ENCODE measurements around the gene SIK2.

SIK2 gene

DNA sequence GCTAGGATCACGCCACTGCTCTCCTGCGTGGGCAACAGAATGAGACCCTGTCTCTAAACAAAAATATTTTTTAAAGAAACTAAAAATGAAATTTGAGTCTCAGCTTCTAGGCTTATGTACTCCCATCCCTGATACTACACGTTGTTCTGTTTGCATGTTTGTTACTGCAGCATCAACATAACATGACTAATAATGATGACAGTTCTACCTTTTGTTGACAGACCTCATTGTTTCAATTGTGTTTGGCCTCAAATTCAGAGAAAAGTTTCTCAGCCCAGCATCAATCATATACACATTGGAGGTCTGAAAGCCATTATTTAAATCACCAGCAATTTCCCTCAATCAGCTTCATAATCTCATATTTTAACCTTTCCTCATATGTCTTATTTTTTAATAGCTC is 40.9 kb upstream of the SIK2 start:
- no peak for DNase-seq (ENCODE audit: low read depth)
- TF ChIP-seq, protein P1, sequence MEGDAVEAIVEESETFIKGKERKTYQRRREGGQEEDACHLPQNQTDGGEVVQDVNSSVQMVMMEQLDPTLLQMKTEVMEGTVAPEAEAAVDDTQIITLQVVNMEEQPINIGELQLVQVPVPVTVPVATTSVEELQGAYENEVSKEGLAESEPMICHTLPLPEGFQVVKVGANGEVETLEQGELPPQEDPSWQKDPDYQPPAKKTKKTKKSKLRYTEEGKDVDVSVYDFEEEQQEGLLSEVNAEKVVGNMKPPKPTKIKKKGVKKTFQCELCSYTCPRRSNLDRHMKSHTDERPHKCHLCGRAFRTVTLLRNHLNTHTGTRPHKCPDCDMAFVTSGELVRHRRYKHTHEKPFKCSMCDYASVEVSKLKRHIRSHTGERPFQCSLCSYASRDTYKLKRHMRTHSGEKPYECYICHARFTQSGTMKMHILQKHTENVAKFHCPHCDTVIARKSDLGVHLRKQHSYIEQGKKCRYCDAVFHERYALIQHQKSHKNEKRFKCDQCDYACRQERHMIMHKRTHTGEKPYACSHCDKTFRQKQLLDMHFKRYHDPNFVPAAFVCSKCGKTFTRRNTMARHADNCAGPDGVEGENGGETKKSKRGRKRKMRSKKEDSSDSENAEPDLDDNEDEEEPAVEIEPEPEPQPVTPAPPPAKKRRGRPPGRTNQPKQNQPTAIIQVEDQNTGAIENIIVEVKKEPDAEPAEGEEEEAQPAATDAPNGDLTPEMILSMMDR (conservative IDR thresholded peaks at IDR 0.05; ENCODE audit: low read depth, low read length), result no peak
- no peak overlapping the region for H3K4me3 ChIP-seq (ENCODE audit: low read depth, low read length)

DNA sequence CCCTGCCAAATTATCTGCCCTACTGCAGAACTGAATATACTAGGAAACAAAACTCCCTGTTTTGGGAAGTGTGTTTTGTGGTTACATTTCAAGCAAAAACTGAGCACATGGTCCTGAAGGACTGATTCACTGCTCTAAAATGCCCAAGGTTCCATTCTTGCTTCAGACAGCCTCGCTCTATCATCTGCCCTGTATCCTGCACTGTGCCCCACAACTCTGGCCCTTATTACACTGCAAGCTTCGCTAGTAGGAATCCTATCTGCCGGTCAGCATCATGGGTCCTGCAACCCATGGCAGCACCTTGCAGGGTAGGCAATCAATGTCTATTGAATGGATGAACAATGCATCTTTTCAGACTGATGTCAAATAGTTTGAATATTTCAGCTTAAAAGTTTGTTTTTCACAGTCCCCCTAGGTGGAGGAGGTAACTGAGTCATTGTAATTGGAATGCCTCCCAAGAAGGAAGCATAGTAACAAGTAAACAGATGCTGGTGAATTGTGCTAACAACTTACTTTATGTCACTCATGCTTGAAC is 40.4 kb upstream of the SIK2 start:
- H3K4me3 ChIP-seq (ENCODE audit: low read depth, low read length), result no peak overlapping the region
- TF ChIP-seq, protein P1 (conservative IDR thresholded peaks at IDR 0.05; ENCODE audit: low read depth, low read length), result no peak
- peak; percentile 82 for DNase-seq (ENCODE audit: low read depth)

DNA sequence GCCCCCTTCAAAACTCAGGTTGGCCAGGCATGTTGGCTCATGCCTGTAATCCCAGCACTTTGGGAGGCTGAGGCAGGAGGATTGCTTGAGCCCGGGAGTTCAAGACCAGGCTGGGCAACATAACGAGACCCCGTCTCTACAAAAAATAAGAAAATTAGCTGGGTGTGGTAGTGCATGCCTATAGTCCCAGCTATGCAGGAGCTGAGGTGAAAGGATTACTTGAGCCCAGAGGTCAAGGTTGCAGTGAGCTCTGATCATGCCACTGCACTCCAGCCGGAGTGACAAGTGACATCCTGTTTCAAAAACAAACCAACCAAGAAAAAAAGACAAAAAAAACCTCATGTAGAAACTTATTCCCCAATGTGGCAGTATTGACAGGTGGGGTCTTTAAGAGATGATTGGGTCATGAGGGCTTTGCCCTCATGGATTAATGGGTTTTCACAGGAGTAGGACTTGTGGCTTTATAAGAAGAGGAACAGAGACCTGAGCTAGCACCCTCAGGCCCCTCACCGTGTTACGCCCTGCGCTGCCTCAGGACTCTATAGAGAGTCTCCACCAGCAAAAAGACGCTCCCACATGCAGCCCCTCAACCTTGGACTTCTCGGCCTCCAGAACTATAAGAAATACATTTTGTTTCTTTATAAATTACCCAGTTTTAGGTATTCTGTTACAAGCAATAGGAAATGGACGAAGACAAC is 39.4 kb upstream of the SIK2 start:
- TF ChIP-seq, protein P1 (conservative IDR thresholded peaks at IDR 0.05; ENCODE audit: low read depth, low read length), result no peak
- H3K4me3 ChIP-seq (ENCODE audit: low read depth, low read length), result no peak overlapping the region
- DNase-seq (ENCODE audit: low read depth), result no peak

DNA sequence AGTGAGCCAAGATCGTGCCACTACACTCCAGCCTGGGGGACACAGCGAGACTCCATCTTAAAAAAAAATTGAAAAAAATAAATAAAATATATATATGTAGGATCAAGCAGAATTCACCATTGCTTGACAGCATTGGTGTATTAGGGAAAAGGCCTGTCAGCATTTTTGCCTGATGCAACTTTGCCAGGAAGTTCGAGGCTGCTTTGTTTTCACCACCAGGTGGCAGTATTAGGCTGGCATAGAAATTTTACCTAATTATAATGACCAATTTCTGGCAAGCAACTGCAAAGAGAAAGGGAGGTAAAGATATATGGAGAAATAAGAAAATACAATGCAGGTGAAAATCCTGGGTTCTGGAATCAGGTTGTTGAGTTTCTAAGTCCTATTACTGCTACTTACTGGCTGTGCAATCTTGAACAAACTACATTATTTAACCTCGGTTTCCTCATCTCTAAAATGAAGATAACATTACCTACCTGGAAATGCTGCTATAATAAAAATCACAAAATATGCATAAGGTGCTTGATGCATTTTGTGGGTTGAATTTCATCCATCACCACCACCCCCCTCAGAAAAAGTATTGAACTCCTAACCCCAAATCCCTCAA is 37.0 kb upstream of the SIK2 start:
- no peak overlapping the region for H3K4me3 ChIP-seq (ENCODE audit: low read depth, low read length)
- DNase-seq (ENCODE audit: low read depth), result peak; percentile 87
- TF ChIP-seq, protein P1 (conservative IDR thresholded peaks at IDR 0.05; ENCODE audit: low read depth, low read length), result peak; percentile 87

DNA sequence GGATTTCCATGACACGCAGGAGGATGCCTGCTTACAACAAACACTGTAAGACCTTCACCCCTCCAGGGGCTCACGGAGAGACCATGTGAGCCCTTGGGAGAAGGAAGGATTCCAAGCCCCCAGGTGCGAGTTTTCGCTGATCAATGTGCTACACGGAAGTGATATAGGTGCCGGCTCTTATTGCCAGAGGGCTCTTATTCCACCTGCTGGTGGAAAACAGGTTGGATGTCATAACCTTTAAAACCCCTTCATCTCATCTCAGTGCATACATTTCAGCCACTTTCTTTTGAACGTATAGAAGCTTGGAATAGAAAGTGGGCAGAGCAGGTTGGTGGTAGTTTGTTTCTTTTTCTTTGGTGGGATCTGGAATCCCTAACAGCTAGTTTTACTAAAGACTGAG is 35.9 kb upstream of the SIK2 start:
- no peak overlapping the region for H3K4me3 ChIP-seq (ENCODE audit: low read depth, low read length)
- TF ChIP-seq, protein P1 (conservative IDR thresholded peaks at IDR 0.05; ENCODE audit: low read depth, low read length), result no peak
- DNase-seq (ENCODE audit: low read depth), result no peak

DNA sequence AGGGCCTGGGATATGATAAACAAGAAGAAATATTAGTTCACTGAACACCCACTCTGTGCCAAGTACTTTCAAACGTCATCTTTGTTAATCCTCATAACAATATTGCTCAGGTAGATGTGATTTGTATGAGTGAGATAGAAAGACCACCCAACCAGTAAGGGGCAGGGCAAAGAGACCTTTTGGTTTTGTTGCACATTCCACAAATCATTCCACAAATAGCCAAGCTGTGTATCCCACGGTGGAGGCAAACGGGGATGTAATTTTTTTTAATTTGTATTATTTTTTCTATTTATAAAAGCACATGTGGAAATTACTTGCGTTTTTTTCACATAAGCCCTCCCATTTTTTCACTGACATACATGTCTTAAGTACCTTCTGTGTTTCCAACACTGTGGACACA is 32.8 kb upstream of the SIK2 start:
- TF ChIP-seq, protein P1 (conservative IDR thresholded peaks at IDR 0.05; ENCODE audit: low read depth, low read length), result no peak
- no peak overlapping the region for H3K4me3 ChIP-seq (ENCODE audit: low read depth, low read length)
- no peak for DNase-seq (ENCODE audit: low read depth)

DNA sequence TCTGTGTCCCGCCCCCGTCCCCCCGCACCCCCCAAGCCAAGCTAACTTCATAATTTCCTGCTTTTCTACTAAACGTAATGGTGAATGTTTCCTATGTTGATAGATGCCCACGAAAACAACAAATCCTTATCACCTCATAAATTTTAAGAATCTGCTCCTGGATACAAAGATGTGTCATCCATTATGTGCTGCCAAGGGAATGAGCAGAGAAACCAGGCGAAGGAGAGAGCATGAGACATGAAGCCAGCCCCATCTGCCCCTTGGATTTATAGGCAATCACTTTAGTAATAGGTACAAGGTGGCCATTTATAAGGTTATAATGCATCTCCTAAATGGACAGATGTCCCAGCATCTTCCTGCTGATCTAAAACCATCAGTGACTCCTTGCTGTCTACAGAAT is 31.5 kb upstream of the SIK2 start:
- H3K4me3 ChIP-seq (ENCODE audit: low read depth, low read length), result no peak overlapping the region
- no peak for DNase-seq (ENCODE audit: low read depth)
- TF ChIP-seq, protein P1 (conservative IDR thresholded peaks at IDR 0.05; ENCODE audit: low read depth, low read length), result no peak

All from choroid plexus epithelial cell (primary cell).